HG02678 (cell line): ENCODE data around the gene TUT1.
"Not testable (repeated sequence)": the region's sequence is repeated elsewhere in the genome, so short reads cannot be mapped to it uniquely, and the experiment has no call there.

Experiments used
- ATAC-seq: cut with Tn5 transposase; IDR thresholded peaks from one replicate; pipeline ENCODE4 v1.9.1; 2021; ENCODE audit warnings: mild to moderate bottlenecking, moderate library complexity; ENCODE audit not compliant: unreplicated experiment

The TUT1 gene, protein sequence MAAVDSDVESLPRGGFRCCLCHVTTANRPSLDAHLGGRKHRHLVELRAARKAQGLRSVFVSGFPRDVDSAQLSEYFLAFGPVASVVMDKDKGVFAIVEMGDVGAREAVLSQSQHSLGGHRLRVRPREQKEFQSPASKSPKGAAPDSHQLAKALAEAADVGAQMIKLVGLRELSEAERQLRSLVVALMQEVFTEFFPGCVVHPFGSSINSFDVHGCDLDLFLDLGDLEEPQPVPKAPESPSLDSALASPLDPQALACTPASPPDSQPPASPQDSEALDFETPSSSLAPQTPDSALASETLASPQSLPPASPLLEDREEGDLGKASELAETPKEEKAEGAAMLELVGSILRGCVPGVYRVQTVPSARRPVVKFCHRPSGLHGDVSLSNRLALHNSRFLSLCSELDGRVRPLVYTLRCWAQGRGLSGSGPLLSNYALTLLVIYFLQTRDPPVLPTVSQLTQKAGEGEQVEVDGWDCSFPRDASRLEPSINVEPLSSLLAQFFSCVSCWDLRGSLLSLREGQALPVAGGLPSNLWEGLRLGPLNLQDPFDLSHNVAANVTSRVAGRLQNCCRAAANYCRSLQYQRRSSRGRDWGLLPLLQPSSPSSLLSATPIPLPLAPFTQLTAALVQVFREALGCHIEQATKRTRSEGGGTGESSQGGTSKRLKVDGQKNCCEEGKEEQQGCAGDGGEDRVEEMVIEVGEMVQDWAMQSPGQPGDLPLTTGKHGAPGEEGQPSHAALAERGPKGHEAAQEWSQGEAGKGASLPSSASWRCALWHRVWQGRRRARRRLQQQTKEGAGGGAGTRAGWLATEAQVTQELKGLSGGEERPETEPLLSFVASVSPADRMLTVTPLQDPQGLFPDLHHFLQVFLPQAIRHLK

DNA sequence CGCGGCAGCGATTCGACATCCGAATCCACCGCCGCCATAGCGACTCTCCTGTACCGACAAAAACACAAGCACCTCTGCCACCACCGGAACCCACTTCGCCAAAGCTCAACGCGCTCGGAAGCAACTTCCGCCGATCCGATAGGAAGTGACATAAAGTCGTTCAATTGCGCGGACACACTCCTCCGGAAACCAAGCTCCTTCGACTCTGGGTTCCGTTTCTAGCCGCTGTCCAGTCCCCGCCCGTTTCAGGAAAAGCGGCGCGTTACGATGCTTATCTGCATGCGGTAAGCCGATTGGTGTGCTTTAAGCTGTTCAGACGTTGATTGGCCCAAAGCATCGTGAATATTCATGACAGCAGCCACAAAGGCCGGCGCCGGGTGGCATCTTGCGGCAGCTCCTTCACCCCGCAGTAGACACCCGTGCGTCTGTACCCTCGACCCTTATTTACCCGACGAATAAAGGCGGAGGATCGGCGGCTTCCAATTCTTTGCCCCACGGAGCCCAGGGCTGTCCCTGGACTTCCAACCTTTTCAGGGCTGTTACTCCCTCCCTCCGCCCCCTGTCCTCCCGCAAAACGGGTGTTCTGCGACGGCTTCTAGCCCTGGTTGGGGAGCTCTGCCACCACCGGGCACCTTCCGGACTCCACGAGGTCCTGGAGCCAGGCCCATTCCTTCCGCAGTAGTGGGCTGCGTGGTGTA is at the start of gene TUT1:
TSS of gene TUT1 (minus strand) at position 76 of the 698 bp plus-strand sequence. CDS start at position 38, 38 bp downstream.
- peak; percentile 85 for ATAC-seq

DNA sequence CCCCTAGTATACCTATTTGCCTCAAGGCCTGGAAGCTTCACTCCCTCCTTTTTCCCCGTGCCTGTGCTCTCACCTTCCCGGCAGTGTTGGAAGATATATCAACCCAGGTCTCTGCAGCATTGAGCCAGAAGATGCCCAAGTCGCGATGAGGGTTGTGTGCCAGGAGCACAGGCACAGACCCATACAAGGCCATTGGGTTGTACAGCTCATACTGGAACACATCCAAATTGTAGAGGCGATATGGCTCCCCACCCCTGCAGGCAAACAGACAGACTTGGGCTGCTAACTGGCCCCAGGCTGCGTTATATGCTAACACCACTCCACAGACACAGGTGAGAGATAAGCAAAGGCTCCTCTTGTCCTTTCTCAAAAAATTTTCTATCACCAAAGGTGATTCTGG is 41.2 kb upstream of the TUT1 start:
- ATAC-seq, result no peak

DNA sequence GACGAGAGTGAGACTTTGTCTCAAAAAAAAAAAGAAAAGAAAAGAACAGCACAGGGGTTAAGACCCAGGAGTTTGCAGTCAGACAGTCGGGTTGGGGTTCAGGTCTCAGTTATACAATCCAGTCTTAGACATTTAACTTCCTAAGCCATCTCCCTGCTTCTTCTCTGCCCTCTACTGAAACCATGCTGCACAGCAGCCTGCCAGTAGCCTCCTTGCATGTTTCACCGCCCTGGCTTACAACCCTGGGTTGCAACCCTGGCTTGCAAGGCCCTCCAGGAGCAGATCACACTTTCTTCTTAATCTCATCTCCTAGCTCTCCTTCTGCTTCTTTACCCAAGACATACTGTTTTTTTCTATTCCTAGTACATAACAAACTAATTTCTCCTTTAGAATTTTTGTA is 36.4 kb upstream of the TUT1 start:
- no peak for ATAC-seq

DNA sequence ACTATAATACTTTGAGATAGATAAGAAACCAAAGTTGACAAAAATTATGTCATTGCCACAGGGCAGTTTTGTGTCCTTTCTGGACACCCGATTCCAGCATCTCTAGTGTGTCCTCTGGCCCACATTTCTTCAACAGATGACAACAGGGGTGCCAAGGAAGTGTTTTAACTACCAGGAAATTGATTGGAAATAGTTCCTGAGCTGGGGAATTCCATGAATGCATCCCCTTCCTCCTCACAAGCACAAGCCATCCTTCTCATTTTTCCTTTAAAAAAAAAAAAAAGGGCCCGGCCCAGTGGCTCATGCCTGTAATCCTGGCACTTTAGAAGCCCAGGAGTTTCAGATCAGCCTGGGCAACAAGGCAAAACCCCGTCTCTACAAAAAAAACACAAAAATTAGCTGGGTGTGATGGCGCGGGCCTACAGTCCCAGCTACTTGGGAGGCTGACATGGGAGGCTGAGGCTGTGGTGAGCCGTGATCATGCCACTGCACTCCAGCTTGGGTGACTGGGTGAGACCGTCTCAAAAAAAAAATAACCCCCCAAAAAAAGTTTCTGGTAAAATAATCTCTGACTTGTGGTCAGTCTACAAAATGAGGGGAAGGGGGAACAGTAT is 31.3 kb upstream of the TUT1 start:
- ATAC-seq, result no peak

DNA sequence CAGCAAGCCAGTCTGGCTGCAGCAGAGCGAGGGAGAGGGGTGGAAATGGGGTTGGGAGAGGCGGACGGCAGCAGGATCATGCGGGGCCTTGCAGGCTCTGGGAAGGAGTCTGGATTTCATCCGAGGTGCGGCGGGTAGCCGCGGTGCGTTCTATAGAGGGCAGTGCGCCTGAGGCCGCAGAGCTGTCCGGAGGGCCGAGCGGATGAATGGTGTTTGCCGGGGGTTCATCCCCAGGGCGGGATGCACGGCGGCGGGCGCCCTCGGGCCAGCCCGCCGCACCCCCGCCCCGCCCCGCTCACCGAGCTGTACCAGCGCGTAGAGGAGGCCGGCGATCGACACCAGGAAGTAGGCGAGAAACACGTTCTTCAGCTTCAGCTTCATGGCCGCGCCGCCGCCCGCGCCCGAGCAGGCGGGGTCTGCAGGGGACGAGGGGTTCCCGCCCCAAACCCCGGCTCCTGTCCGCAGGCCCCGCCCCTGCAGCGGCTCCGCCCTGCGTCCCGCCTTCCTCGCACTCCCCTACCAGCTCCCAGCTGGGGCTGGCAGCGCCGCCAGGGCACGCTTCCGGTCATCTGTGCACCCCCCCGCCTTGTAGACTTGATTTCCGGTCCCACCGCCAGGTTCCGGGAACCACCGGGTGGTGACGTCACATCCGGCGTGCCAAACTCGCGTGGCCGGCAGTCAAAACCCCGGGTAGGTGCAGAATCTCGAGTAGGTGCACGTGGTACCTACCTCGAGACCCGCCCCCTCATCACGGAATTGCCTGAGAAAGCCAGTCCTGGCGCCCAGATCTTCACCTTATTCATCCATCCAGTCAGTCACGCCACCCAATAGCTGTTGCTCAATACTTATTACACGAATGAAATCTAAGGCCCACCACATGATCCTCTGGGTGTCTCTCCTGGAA is 30.5 kb upstream of the TUT1 start, which contains the start of gene B3GAT3:
TSS of gene B3GAT3 (minus strand) at position 420 of the 904 bp plus-strand sequence. CDS start at position 381, 39 bp downstream.
- peak; percentile 96 for ATAC-seq

DNA sequence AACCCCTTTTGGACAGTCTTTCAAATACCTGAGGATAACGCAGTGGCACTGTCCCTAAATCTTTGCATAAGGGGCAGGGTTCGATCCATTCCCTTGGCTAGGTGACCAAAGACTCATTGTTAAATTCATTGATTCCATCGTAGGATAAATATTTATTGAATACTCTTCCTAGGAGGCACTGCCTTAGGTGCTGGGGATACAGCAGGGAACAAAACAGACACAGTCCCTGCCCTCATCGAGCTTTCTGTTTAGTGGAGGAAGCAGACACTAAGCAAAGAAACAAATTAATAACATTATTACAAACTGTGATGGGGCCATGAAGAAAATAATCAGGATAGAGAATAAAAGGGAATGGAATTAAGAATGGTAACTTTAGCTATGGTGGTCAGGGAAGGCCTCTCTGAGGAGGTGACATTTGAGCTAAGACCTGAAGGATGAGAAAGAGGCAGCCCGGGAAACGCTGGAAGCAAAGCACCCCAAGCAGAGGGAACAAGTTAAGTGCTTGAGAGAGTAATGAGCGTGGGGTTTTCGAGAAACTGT is 29.8 kb upstream of the TUT1 start:
- ATAC-seq, result no peak

DNA sequence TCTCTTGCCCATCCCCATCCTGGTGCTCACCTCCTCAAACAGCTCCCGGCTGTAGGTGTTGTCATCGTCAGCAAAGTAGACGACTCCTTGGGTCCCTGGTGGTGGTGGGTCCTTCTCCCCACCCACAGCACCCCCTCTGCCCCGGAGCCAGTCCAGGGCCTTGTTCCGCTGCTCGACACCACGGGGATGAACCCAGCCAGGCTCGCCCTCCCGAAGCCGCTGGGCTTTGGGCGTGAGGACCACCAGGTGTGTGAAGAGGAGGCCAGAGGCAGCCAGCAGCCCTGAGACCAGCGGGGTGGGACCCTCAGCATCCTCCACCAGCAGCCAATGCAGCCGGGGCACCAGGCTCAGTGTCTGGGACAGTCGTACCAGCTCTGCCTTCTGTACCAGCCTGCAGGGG is 25.6 kb upstream of the TUT1 start:
- ATAC-seq, result not testable (repeated sequence)

DNA sequence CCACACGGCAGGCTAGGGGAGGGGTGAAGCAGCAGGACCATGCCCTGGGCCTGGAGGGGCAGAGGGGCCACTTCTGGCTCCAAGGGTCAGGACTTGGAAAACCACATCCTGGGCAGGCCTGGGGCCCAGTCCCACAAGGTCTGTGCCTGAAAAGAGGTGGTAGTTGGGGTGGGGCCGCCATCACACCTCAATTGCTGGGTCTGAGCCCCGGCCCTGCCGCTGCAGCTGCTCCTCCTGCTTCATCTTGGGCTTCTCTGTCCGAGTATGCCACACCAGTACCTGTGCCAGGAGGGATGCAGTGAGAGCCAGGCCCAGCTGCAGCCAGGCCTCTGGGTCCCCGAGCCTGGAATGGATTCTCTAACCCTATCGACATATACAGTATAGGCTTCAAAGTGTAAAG is 24.2 kb upstream of the TUT1 start:
- no peak for ATAC-seq

DNA sequence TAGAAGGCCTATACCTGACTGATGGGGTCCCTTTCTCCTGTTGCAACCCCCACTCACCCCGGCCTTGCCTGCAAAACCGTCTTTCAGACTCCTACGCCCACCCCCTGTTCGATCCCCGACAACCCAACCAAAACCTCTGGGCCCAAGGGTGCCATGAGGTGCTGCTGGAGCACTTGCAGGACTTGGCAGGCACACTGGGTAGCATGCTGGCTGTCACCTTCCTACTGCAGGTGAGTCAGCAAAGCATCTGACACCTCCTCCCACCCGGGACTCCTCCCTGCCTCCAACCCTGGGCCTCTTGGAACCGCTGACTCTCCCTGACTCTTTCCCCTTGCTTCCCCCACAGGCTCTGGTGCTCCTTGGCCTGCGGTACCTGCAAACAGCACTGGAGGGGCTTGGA is 23.0 kb upstream of the TUT1 start:
- no peak for ATAC-seq

DNA sequence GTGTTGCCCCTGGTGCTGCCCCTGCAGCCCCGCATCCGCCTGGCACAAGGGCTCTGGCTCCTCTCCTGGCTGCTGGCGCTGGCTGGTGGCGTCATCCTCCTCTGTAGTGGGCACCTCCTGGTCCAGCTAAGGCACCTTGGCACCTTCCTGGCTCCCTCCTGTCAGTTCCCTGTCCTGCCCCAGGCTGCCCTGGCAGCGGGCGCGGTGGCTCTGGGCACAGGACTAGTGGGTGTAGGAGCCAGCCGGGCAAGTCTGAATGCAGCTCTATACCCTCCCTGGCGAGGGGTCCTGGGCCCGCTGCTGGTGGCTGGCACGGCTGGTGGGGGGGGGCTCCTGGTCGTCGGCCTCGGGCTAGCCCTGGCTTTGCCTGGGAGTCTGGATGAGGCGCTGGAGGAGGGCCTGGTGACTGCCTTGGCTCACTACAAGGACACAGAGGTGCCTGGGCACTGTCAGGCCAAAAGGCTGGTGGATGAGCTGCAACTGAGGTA is 22.0 kb upstream of the TUT1 start:
- no peak for ATAC-seq

DNA sequence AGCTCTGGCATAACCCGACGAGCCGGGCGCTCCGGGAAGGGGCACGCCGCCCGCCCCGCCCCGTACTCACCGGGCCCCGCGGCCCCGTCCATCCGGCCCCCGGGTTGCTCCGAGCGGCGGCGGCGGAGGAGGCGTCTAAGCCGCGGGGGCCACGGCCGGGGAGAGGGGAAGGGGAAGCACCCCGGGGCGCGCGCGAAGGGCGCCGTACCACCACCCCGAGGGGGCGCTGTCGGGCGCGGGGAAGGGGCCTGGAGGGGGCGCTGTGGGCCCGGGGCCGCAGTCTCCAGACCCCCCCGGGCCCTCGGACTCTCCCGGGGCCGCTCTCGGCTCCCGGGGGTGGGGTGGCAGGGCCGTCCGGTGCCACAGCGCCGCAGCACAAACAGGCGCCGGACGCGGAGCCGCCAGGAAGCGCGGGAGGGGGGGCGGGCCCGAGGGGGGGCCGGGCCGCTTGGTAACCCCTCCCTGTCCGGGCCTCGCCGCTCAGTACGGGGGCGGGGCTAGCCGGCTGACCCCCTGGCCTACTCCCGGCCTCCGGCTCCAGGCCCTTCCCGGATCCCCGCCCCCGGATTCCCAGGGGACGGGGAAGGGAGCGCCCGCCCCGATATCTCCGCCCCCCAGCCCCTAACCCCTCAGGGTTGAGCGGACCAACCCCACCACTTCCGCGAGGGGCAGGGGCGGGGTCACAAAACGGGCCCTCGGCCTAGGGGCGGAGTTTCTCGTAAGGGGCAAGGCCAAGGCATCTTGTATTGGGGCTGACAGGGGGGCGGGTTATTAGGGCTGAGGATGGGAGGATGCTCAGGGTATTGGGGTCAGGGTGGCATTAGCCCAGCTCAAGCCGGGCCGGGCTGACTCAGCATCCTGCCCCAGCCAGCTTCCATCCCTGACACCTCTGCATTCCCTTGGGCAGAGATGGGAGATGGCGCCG is 21.3 kb upstream of the TUT1 start, which contains the start of the genes EML3 and ROM1:
TSS of gene EML3 (minus strand) at position 410 of the 925 bp plus-strand sequence. CDS start at position 92, 318 bp downstream.
TSS of gene ROM1 (plus strand) at position 892 of the 925 bp plus-strand sequence. CDS start at position 917, 25 bp downstream.
- ATAC-seq, result peak; percentile 70

DNA sequence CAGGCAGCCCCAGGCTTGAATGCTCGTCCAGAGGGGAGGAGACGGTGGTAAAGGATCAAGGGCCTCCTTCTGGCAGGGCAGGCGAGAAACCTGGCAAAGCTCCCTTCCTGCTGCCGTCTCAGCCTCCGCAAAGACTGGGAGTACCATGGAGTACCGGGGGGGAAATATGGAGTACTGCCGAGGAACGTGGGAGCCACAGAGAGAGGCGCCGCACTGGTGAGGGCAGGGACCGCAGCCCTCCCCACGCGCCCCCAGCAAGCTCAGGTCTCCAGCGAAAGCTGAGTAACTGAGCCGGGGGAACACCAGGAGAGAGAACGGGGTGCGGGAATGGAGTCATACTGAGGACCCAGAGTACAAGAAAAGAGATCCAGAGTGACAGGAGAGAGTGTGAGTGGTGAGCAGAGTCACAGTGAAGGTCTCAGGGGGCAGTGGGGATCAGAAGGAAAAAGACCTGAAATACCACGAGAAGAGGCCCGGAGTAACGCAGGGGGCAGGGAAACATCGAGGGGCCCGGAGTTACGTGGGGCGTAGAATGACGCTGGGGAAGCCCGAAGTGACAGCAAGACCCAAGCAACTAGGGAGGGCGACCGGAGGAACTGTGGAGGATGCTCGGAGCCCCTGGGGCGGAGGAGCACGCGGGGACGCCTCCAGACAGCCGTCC is 20.5 kb upstream of the TUT1 start:
- peak; percentile 20 for ATAC-seq

DNA sequence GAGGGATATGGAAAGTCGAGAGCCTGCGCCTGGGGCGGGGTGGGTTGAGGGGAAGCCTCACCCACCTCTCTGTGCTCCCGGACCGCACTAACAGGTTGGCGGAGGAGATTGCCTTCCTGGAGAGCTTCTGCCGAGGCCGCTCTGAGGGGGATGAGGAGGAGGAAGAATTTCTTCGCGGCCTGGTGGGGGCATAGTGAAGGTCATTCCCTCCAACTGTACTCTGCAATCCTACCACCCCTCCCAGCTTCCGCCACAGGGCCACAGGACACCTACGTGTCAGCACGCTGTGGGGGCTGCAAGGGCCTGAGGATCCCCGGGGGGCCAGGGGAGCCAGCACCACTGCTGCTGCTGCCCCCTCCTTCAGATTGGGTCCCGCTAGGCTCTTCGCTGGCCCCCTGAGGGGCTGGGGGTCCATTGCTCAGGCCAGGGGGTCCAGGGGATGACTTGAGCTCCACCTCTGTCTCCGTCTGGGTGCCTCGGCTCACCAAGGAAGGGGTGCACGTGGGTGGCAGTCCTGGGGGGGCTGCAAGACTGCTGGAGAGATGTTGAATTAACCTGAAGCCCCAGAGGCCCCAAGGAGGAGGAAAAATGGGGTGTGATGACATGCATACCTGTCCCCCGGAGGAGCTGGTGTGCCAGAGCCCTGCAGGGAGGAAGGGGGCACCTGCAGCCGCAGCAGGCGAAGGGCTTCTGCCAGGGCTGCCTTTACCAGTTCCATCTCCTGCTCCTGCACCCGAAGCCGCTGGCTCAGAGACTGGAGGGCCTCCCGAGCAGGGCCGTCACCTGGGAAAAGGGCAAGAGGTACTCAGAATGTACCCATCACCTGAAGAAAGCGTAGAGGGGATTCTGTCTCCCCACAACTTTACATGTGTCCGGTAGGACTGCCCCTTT is 19.7 kb upstream of the TUT1 start:
- ATAC-seq, result no peak

DNA sequence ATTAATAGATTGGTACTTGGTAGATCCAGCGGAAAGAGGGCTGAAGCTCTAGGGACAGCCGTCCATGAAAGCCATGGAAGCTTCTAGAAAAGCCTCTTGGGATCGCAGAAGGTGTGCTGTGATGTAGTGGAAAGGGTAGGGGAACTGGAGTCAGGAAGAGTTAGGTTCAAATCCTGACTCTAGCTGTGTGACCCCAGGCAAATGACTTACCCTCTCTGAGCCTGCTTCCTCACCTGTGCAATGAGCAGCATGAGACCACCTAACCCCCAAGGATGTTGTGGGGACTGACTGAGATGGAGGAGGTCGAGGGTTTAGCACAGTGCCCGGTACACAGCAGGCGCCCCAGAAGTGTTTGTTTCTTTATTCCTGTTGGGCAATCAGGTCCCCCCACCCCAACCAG is 19.1 kb upstream of the TUT1 start:
- no peak for ATAC-seq

DNA sequence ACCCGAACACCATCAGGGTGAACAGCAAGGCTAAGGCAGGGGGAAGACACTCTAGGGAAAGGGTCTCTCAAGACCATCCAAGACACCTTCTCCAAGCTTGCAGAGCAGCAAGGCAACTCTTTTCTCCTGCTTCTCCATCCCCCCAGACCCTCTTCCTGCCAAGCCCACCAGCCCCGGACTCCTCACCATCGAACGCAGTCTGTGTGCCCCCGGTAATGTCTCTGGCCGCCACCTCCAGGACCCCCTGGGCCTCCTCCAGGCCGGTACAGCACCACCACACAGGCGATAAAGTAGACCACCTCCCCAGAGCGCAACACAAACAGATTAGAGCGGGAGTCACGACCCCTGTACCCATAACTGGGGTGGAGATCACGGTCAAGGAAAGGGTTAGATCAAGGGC is 17.5 kb upstream of the TUT1 start:
- no peak for ATAC-seq

DNA sequence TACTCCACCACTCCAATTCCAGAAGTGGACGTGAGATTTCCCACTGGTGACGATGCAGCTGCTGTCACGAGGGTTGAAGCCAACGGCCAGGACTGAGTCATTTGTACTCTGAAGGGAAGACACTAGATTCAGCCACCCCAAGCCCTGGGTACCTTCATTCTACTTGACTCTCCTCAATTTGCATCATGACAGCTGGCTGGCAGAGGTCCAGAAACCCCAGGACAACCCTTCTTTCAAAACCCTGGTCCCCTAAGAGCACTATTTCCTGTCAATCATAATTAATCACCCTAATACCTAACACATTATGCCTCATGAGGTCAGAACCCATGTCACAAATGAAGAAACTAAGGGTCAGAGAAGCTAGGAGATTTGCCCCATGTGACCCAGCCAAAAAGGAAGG is 16.4 kb upstream of the TUT1 start:
- no peak for ATAC-seq
